Heart left ventricle (tissue), 16 donors: Measurements from ENCODE around the gene MYO3A. TPM values are rescaled to one million over a fixed set of nuclear protein-coding genes. Genes with fewer than 3 reads are reported as not detected.

ENCODE experiments used
- ATAC-seq, 4 donors: fragments of 200-7000 bp; cut with Tn5 transposase; one replicate each; pipeline ENCODE4 v1.9.1; 2020 to 2022; ENCODE audit warnings: moderate library complexity in 4 of 4, mild to moderate bottlenecking in 3 of 4, moderate number of reproducible peaks in 1 of 4
- DNase-seq, 5 donors: peaks; one replicate each; pipeline ENCODE4 v3.0.0-alpha.2; 2020
- H3K27ac ChIP-seq, 12 donors: fragments of 200-600 bp; sonication (generic) in 4 of 12; one replicate each; pipeline versions ENCODE4 v1.5.0 to v1.8.0; 2016 to 2022; ENCODE audit warnings: mild to moderate bottlenecking in 2 of 12
- H3K27me3 ChIP-seq, 9 donors: fragments of 200-600 bp; sonication (generic) in 2 of 9; one replicate each; pipeline versions ENCODE4 v1.5.1 to v1.8.0; 2016 to 2022; ENCODE audit warnings: mild to moderate bottlenecking in 3 of 9
- H3K36me3 ChIP-seq, 9 donors: fragments of 200-600 bp; sonication (generic) in 2 of 9; one replicate each; pipeline versions ENCODE4 v1.5.0 to v1.8.0; 2018 to 2022; ENCODE audit warnings: mild to moderate bottlenecking in 2 of 9
- H3K4me1 ChIP-seq, 12 donors: fragments of 200-600 bp; sonication (generic) in 4 of 12; one replicate each; pipeline versions ENCODE4 v1.5.0 to v1.8.0; 2016 to 2022; ENCODE audit warnings: mild to moderate bottlenecking in 3 of 12
- H3K4me3 ChIP-seq, 12 donors: fragments of 200-600 bp; sonication (generic) in 4 of 12; one replicate each; pipeline versions ENCODE4 v1.5.0 to v1.8.0; 2017 to 2022; ENCODE audit warnings: mild to moderate bottlenecking in 9 of 12, moderate library complexity in 4 of 12
- H3K9me3 ChIP-seq, 12 donors: fragments of 200-600 bp; sonication (generic) in 4 of 12; one replicate each; pipeline versions ENCODE4 v1.5.0 to v1.8.0; 2016 to 2022; ENCODE audit warnings: mild to moderate bottlenecking in 1 of 12
- POLR2A ChIP-seq, 2 donors: fragments of 450-650 bp; IDR thresholded peaks; one replicate each; pipeline ENCODE4 v1.6.1; 2017; ENCODE audit warnings: antibody characterized with exemption in 2 of 2, mild to moderate bottlenecking in 2 of 2, moderate library complexity in 2 of 2
- WGBS, 4 donors: extraction: QIAGEN DNeasy Blood & Tissue Kit in 2 of 4; methylation state at CpG; one replicate each; pipeline versions ENCODE4 v1.1.5 to v1.1.7; 2013 to 2018; 5-methylcytosine and 5-hydroxymethylcytosine counted together
- intact Hi-C, 10 donors: fragments of 100-400 bp; cut with DNase I; formaldehyde crosslinking; loops; one replicate each; pipeline versions ENCODE4 v1.11.1 to v1.14.2; 2022
- polyA plus RNA-seq, 2 donors: library from polyadenylated mRNA; stranded (reverse); fragments of 200-250 nt; gene quantifications; one replicate each; pipeline ENCODE4 v1.2.3, GENCODE V29; 2013
- total RNA-seq, 9 donors: library from RNA; depleted of rRNA in 2 of 9; stranded (reverse); fragments of >200 nt in 2 of 9; fragmentation: NEBNext Ultra II Directional in 3 of 9; extraction: Animal tissue kit (Norgen Biotek cat#: 25700) in 3 of 9; gene quantifications; one replicate each; pipeline versions ENCODE4 v1.1.0 to v1.2.4, GENCODE V29; 2016 to 2023
- TF ChIP-seq, protein P1 (sequence below), 12 donors: fragments of 200-600 bp; sonication (generic) in 4 of 12; IDR thresholded peaks; one replicate each; pipeline versions ENCODE4 v1.5.0 to v1.8.0; 2018 to 2022; ENCODE audit warnings: antibody characterized with exemption in 12 of 12, mild to moderate bottlenecking in 5 of 12
- donor health status: ischemic (EF 13 %, LVEDD 7.1; RV severe dilation, severe dysfunction).
- donor health status: healthy with polysubstance abuse.
- donor health status: DM: no; HTN: yes; CAD: no.
- donor health status: DM: no; HTN: no; CAD: no.
- donor health status: ischemic (EF 25% LVEDD 6.9; RV normal size, moderate dysfunction).
- donor health status: ischemic (EF 25% LVEDD 5.7; RV mildly dilated, moderate dysfunction).
- donor health status: healthy.
- donor health status: DM: yes; HTN: yes; CAD: no.
- donor health status: ischemic (EF 35%, LVEDD 5.7; RV mildly dilated, moderate dysfunction).
- donor health status: nonischemic (EF 11% LVEDD 7.7; RV severe dilation, severe dysfunction).
- donor health status: DM: yes; HTN: yes; CAD: no.
- donor health status: PGD.
- donor health status: ischemic (EF 29% LVEDD 5.4; RV normal size, mild dysfunction).
- donor health status: nonischemic (EF 23%, LVEDD 6.1; RV moderate dilation, normal function).

Gene MYO3A
- total and polyA plus RNA-seq, 11 donors: 0.14 TPM; not detected in 10

DNA sequence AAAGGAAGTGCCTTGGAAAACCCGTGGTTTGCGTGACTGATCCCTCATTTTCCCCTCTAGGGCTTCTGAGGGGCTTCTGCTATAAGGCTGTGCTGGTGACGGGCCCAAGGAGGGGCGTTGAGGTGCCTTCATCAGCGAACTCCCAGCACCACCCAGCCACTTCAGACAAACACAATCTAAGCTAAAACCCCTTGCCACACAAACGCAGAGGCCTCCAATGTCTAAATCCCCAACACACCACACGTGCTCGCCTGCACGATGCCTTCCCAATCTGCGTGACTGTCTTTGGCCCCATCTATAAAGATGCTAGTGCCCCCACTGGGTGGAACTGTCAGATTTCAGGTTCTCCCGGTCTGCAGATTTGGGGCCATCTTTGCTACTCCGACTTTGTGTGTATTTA, 278.5 kb downstream of the MYO3A start:
- Histone ChIP-seq H3K36me3 (no peaks in the 10 kb centered on the region), H3K9me3 (peaks cover 0 to 7% (median 0%) of the 10 kb centered on the region in 12 donors), H3K27me3 (peaks cover 41 to 84% (median 67%) of the 10 kb centered on the region in 9 donors), H3K4me1 (peaks cover 0 to 25% (median 8%) of the 10 kb centered on the region in 12 donors), H3K27ac (no peak overlapping the region), H3K4me3 (no peak overlapping the region)
- ATAC-seq (no peak), DNase-seq (no peak)
- WGBS, 4 donors: 2 to 7% (median 6%) methylated on average over 12 of the region's 12 CpGs
- TF ChIP-seq, protein P1, sequence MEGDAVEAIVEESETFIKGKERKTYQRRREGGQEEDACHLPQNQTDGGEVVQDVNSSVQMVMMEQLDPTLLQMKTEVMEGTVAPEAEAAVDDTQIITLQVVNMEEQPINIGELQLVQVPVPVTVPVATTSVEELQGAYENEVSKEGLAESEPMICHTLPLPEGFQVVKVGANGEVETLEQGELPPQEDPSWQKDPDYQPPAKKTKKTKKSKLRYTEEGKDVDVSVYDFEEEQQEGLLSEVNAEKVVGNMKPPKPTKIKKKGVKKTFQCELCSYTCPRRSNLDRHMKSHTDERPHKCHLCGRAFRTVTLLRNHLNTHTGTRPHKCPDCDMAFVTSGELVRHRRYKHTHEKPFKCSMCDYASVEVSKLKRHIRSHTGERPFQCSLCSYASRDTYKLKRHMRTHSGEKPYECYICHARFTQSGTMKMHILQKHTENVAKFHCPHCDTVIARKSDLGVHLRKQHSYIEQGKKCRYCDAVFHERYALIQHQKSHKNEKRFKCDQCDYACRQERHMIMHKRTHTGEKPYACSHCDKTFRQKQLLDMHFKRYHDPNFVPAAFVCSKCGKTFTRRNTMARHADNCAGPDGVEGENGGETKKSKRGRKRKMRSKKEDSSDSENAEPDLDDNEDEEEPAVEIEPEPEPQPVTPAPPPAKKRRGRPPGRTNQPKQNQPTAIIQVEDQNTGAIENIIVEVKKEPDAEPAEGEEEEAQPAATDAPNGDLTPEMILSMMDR (IDR thresholded peaks at IDR 0.05): no peak
- TF ChIP-seq POLR2A (IDR thresholded peaks at IDR 0.05): no peak
- intact Hi-C loops: no loop called here

- WGBS, 4 donors: 11 to 24% (median 20%) methylated on average over 5 to 11 of the region's 11 CpGs
- Histone ChIP-seq H3K9me3 (peaks cover 0 to under 1% (median 0%) of the 10 kb centered on the region in 12 donors), H3K4me1 (peaks cover 0 to 30% (median 13%) of the 10 kb centered on the region in 12 donors), H3K27ac (no peak overlapping the region), H3K36me3 (no peaks in the 10 kb centered on the region), H3K4me3 (no peak overlapping the region), H3K27me3 (peaks cover 48 to 91% (median 74%) of the 10 kb centered on the region in 9 donors)
- DNase-seq (no peak), ATAC-seq (no peak)
- TF ChIP-seq POLR2A (IDR thresholded peaks at IDR 0.05): no peak
- TF ChIP-seq, protein P1 (IDR thresholded peaks at IDR 0.05): no peak
- intact Hi-C loops: no loop called here
Observed at GRCh38 chr10:26213157-26213800, 279.2 kb downstream of the MYO3A start.

DNA sequence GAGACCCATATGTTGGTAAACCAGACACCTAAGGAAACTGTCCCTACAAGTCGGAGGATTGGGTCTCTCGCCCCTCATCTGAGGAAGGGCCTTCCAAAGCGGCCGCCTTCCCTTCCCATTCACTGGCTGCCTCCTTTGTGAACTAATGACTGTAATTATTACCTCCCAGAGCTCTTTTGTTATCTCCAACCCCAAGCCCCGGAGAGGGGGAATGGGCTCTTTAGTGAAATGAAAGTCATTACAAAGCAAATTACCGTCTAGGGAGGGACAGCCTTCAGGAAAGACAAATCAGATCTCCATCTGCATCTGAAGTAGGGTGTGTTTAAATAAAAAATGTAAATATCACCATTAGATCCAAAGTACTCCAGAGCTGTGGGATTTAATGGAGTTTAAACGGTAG, 280.0 kb downstream of the MYO3A start:
- H3K4me3 ChIP-seq: no peak overlapping the region
- intact Hi-C loops: no loop called here
- H3K27me3 ChIP-seq: peaks cover 48 to 97% (median 80%) of the 10 kb centered on the region in 9 donors
- 8 to 14% (median 11%) methylated on average over 7 of the region's 7 CpGs for WGBS, 4 donors
- no peak for TF ChIP-seq POLR2A (IDR thresholded peaks at IDR 0.05)
- TF ChIP-seq, protein P1 (IDR thresholded peaks at IDR 0.05): no peak
- ATAC-seq (no peak), DNase-seq (no peak)
- H3K4me1 ChIP-seq: peaks cover 0 to 30% (median 13%) of the 10 kb centered on the region in 12 donors
- H3K36me3 ChIP-seq: no peaks in the 10 kb centered on the region
- H3K9me3 ChIP-seq: no peaks in the 10 kb centered on the region
- H3K27ac ChIP-seq: no peak overlapping the region

- Histone ChIP-seq H3K36me3 (no peaks in the 10 kb centered on the region), H3K27me3 (peaks cover 48 to 97% (median 87%) of the 10 kb centered on the region in 9 donors), H3K4me1 (peaks cover 0 to 30% (median 13%) of the 10 kb centered on the region in 12 donors), H3K4me3 (no peak overlapping the region), H3K27ac (no peak overlapping the region), H3K9me3 (no peaks in the 10 kb centered on the region)
- WGBS, 4 donors: 3 to 6% (median 4%) methylated on average over 33 to 34 of the region's 34 CpGs
- intact Hi-C loops: no loop called here
- TF ChIP-seq POLR2A (IDR thresholded peaks at IDR 0.05): no peak
- TF ChIP-seq, protein P1 (IDR thresholded peaks at IDR 0.05): no peak
- ATAC-seq: no peak
- no peak for DNase-seq
Observed at GRCh38 chr10:26214551-26215395, 280.7 kb downstream of the MYO3A start.
